H9 (cell line): ENCODE measurements around the gene RASIP1. TPM values are rescaled to one million over a fixed set of nuclear protein-coding genes. Genes with fewer than 3 reads are reported as not detected.

Source experiments
- DNase-seq: peaks from one replicate; pipeline ENCODE4 v3.0.0-alpha.2; 2017
- H2AFZ ChIP-seq: one replicate; pipeline ENCODE4 v1.6.1; 2013; ENCODE audit warnings: mild to moderate bottlenecking, low read length, control low read depth, moderate library complexity
- H2AK5ac ChIP-seq: 2 replicates; pipeline ENCODE4 v1.6.1; 2013; ENCODE audit warnings: low read length, control low read depth, mixed read lengths; ENCODE audit not compliant: insufficient read length
- H2BK120ac ChIP-seq: one replicate; pipeline ENCODE4 v1.6.1; 2013; ENCODE audit warnings: low read depth, mild to moderate bottlenecking, low read length, control low read depth, inconsistent platforms; ENCODE audit not compliant: poor library complexity, severe bottlenecking
- H2BK12ac ChIP-seq: 2 replicates; pipeline ENCODE4 v1.6.1; 2013; ENCODE audit warnings: low read length, control low read depth, mixed read lengths, low read depth; ENCODE audit not compliant: insufficient read length
- H2BK15ac ChIP-seq: 2 replicates; pipeline ENCODE4 v1.6.1; 2013; ENCODE audit warnings: low read depth, low read length, control low read depth
- H2BK20ac ChIP-seq: one replicate; pipeline ENCODE4 v1.6.1; 2013; ENCODE audit warnings: low read depth, mild to moderate bottlenecking, low read length, control low read depth, inconsistent platforms; ENCODE audit not compliant: poor library complexity, severe bottlenecking
- H2BK5ac ChIP-seq: 2 replicates; pipeline ENCODE4 v1.6.1; 2013; ENCODE audit warnings: low read length, control low read depth, mixed read lengths; ENCODE audit not compliant: insufficient read length
- H3K14ac ChIP-seq: 2 replicates; pipeline ENCODE4 v1.6.1; 2013; ENCODE audit warnings: low read length, control low read depth; ENCODE audit not compliant: insufficient read depth
- H3K18ac ChIP-seq: 2 replicates; pipeline ENCODE4 v1.6.1; 2013; ENCODE audit warnings: low read depth, mild to moderate bottlenecking, mixed read lengths, low read length, control low read depth; ENCODE audit not compliant: insufficient read length
- H3K23ac ChIP-seq: 2 replicates; pipeline ENCODE4 v1.6.1; 2013; ENCODE audit warnings: low read length, control low read depth, mixed read lengths, low read depth; ENCODE audit not compliant: insufficient read length
- H3K23me2 ChIP-seq: 2 replicates; pipeline ENCODE4 v1.6.1; 2013; ENCODE audit warnings: low read depth, mild to moderate bottlenecking, mixed read lengths, low read length, control low read depth; ENCODE audit not compliant: insufficient read length, poor library complexity, severe bottlenecking
- H3K27ac ChIP-seq: 2 replicates; pipeline ENCODE4 v1.5.1; 2013; ENCODE audit warnings: low read length, control low read depth, mixed read lengths, low read depth; ENCODE audit not compliant: insufficient read length
- H3K27me3 ChIP-seq: 2 replicates; pipeline ENCODE4 v1.6.1; 2013; ENCODE audit warnings: low read length, control low read depth, inconsistent platforms; ENCODE audit not compliant: insufficient read depth
- H3K4ac ChIP-seq: 2 replicates; pipeline ENCODE4 v1.6.1; 2013; ENCODE audit warnings: low read depth, mild to moderate bottlenecking, control low read depth, inconsistent platforms, low read length, moderate library complexity
- H3K4me1 ChIP-seq: 2 replicates; pipeline ENCODE4 v1.6.1; 2013; ENCODE audit warnings: low read length, control low read depth, inconsistent platforms; ENCODE audit not compliant: insufficient read depth
- H3K4me2 ChIP-seq: 2 replicates; pipeline ENCODE4 v1.6.1; 2013; ENCODE audit warnings: low read length, control low read depth, mixed read lengths; ENCODE audit not compliant: insufficient read length, insufficient read depth
- H3K56ac ChIP-seq: 2 replicates; pipeline ENCODE4 v1.6.1; 2013; ENCODE audit warnings: low read depth, mild to moderate bottlenecking, mixed read lengths, low read length, control low read depth; ENCODE audit not compliant: insufficient read length
- H3K79me1 ChIP-seq: 2 replicates; pipeline ENCODE4 v1.6.1; 2013; ENCODE audit warnings: low read depth, mild to moderate bottlenecking, moderate library complexity, low read length, control low read depth, inconsistent platforms; ENCODE audit not compliant: insufficient read depth, poor library complexity, severe bottlenecking
- H3K79me2 ChIP-seq: 2 replicates; pipeline ENCODE4 v1.6.1; 2013; ENCODE audit warnings: low read length, control low read depth, inconsistent platforms; ENCODE audit not compliant: insufficient read depth
- H3K9ac ChIP-seq: 2 replicates; pipeline ENCODE4 v1.6.1; 2013; ENCODE audit warnings: low read length, control low read depth, mixed read lengths; ENCODE audit not compliant: insufficient read length; ENCODE audit errors: extremely low read depth
- H3K9me3 ChIP-seq: one replicate; pipeline ENCODE4 v1.6.1; 2013; ENCODE audit warnings: low read depth, low read length, inconsistent platforms; ENCODE audit not compliant: control insufficient read depth
- H3T11ph ChIP-seq: one replicate; pipeline ENCODE4 v1.6.1; 2013; ENCODE audit warnings: mild to moderate bottlenecking, low read length, control low read depth, inconsistent platforms
- H4K20me1 ChIP-seq: one replicate; pipeline ENCODE4 v1.6.1; 2013; ENCODE audit not compliant: control insufficient read depth, insufficient read length, insufficient read depth
- H4K5ac ChIP-seq: 2 replicates; pipeline ENCODE4 v1.6.1; 2013; ENCODE audit warnings: low read depth, mild to moderate bottlenecking, mixed read lengths, low read length, control low read depth; ENCODE audit not compliant: insufficient read length
- H4K8ac ChIP-seq: replicated peaks from 2 replicates; pipeline ENCODE4 v1.6.1; 2013; ENCODE audit warnings: low read length, control low read depth, mixed read lengths, low read depth; ENCODE audit not compliant: insufficient read length
- H4K91ac ChIP-seq: 2 replicates; pipeline ENCODE4 v1.6.1; 2013; ENCODE audit warnings: low read depth, mild to moderate bottlenecking, moderate library complexity, mixed read lengths, low read length, control low read depth; ENCODE audit not compliant: insufficient read length
- H3K27ac Mint-ChIP-seq, 3 experiments: 2 replicates in 2 of 3; 3 replicates in 1 of 3; pipeline ENCODE4 v1.8.0; 2020 to 2021; ENCODE audit warnings: mixed read lengths in 3 of 3, mild to moderate bottlenecking in 1 of 3, moderate library complexity in 1 of 3
- H3K27me3 Mint-ChIP-seq: 2 replicates; pipeline ENCODE4 v1.8.0; 2021; ENCODE audit warnings: low read depth, mild to moderate bottlenecking, moderate library complexity, mixed read lengths
- H3K36me3 Mint-ChIP-seq, 3 experiments: 2 replicates in 2 of 3; 3 replicates in 1 of 3; pipeline ENCODE4 v1.8.0; 2020 to 2021; ENCODE audit warnings: low read depth in 3 of 3, mixed read lengths in 3 of 3; ENCODE audit not compliant: insufficient read depth in 1 of 3
- H3K4me1 Mint-ChIP-seq, 2 experiments: 2 replicates each; pipeline ENCODE4 v1.8.0; 2020; ENCODE audit warnings: mixed read lengths in 2 of 2
- H3K4me3 Mint-ChIP-seq, 2 experiments: 2 replicates in 1 of 2; 3 replicates in 1 of 2; pipeline ENCODE4 v1.8.0; 2020 to 2021; ENCODE audit warnings: mild to moderate bottlenecking in 2 of 2, mixed read lengths in 2 of 2, moderate library complexity in 1 of 2
- H3K9me3 Mint-ChIP-seq, 2 experiments: 2 replicates in 1 of 2; 3 replicates in 1 of 2; pipeline ENCODE4 v1.8.0; 2020; ENCODE audit warnings: mild to moderate bottlenecking in 2 of 2, mixed read lengths in 2 of 2, moderate library complexity in 1 of 2
- CTCF ChIP-seq: fragments of 200-600 bp; sonication (generic); conservative IDR thresholded peaks from 3 replicates; pipeline ENCODE4 v1.8.0; 2021; ENCODE audit warnings: antibody characterized with exemption, mild to moderate bottlenecking
- WGBS: extraction: QIAGEN DNeasy Blood & Tissue Kit; methylation state at CpG from one replicate; pipeline ENCODE4 v1.1.7; 2013; ENCODE audit warnings: missing lambda C conversion rate, low lambda C conversion rate, mixed read lengths; ENCODE audit not compliant: insufficient read length; ENCODE audit errors: extremely low coverage; 5-methylcytosine and 5-hydroxymethylcytosine counted together
- total RNA-seq: library from RNA; stranded (reverse); gene quantifications from 2 replicates; pipeline ENCODE4 v1.2.1, GENCODE V29; 2021

Gene RASIP1
- total RNA-seq, 1 experiment from 2014 or later: 2.4 TPM

GRCh38 chr19:48698046-48698445, 42.4 kb downstream of the RASIP1 start:
- no peaks in the 10 kb centered on the region for H3K27me3 ChIP-seq
- H3K4ac ChIP-seq: no peak overlapping the region
- H2BK12ac ChIP-seq: no peak overlapping the region
- Mint-ChIP-seq H3K27me3 (no peaks in the 10 kb centered on the region; the same call in 1 of the 2 replicates), H3K9me3 (peaks cover 0 to 4% of the 10 kb centered on the region in 2 experiments; a peak in 2 of 5 replicates), H3K4me1 (peaks cover 9 to 12% of the 10 kb centered on the region in 2 experiments), H3K4me3 (peak overlapping the region; percentile 40 to 54; a peak in 2 of 5 replicates), H3K36me3 (peaks cover 11 to 20% (median 12%) of the 10 kb centered on the region in 3 experiments), H3K27ac (peak overlapping the region in 1 of 3 experiments; percentile 34; a peak in 1 of 7 replicates)
- no peaks in the 10 kb centered on the region for H3K79me1 ChIP-seq
- H2BK120ac ChIP-seq: no peak overlapping the region
- no peak overlapping the region for H3K56ac ChIP-seq
- no peaks in the 10 kb centered on the region for H4K20me1 ChIP-seq
- H2BK5ac ChIP-seq: no peak overlapping the region
- no peak for TF ChIP-seq CTCF
- no peak overlapping the region for H3K9ac ChIP-seq
- H2AK5ac ChIP-seq: no peak overlapping the region
- peak overlapping the region; percentile 96 for H2BK15ac ChIP-seq
- no peak overlapping the region for H4K5ac ChIP-seq
- H3K23me2 ChIP-seq: peaks cover 14% of the 10 kb centered on the region
- no peaks in the 10 kb centered on the region for H3K9me3 ChIP-seq
- DNase-seq: no peak
- no peak overlapping the region for H3K4me2 ChIP-seq
- no peak overlapping the region for H3K18ac ChIP-seq
- no peak overlapping the region for H4K91ac ChIP-seq
- H4K8ac ChIP-seq: no peak overlapping the region
- no peaks in the 10 kb centered on the region for H3K79me2 ChIP-seq
- H3K4me1 ChIP-seq: peaks cover 2% of the 10 kb centered on the region; the same call in 1 of the 2 replicates
- no peak overlapping the region for H3T11ph ChIP-seq
- H3K23ac ChIP-seq: no peak overlapping the region
- no peak overlapping the region for H3K27ac ChIP-seq
- no CpG with 5 or more reads among the region's 4 CpGs for WGBS
- no peak overlapping the region for H2BK20ac ChIP-seq
- H3K14ac ChIP-seq: no peak overlapping the region
- H2AFZ ChIP-seq: no peak overlapping the region
